HepG2 (cell line): Measurements from ENCODE around the gene SLC6A7. TPM values are rescaled to one million over a fixed set of nuclear protein-coding genes. Genes with fewer than 3 reads are reported as not detected.

Experiments
- BATF2 ChIP-seq: sonication (generic); formaldehyde crosslinking; IDR thresholded peaks from 2 replicates; pipeline ENCODE4 v1.8.0; 2022; ENCODE audit warnings: mild to moderate bottlenecking, missing genetic modification reagents, moderate library complexity
- KDM5B ChIP-seq: sonication (generic); formaldehyde crosslinking; IDR thresholded peaks from 2 replicates; pipeline ENCODE4 v1.4.0; 2020; ENCODE audit warnings: missing genetic modification reagents, mild to moderate bottlenecking, borderline replicate concordance
- RBM39 ChIP-seq: fragments of 200-400 bp; formaldehyde crosslinking; IDR thresholded peaks from one replicate; pipeline ENCODE4 v1.6.1; 2018; ENCODE audit warnings: antibody characterized with exemption, mild to moderate bottlenecking, low read depth, low read length; ENCODE audit not compliant: poor library complexity, severe bottlenecking
- SMARCC2 ChIP-seq: fragments of 450-650 bp; IDR thresholded peaks from 2 replicates; pipeline ENCODE4 v1.6.1; 2017; ENCODE audit warnings: antibody characterized with exemption, mild to moderate bottlenecking
- TCF7 ChIP-seq: sonication (generic); IDR thresholded peaks from 2 replicates; pipeline ENCODE4 v1.6.1; 2016; ENCODE audit warnings: antibody characterized with exemption, low read depth
- TFDP2 ChIP-seq: sonication (generic); formaldehyde crosslinking; IDR thresholded peaks from 2 replicates; pipeline ENCODE4 v1.4.0; 2020; ENCODE audit warnings: missing genetic modification reagents
- THAP9 ChIP-seq: sonication (generic); formaldehyde crosslinking; IDR thresholded peaks from 2 replicates; pipeline ENCODE4; 2020; ENCODE audit warnings: missing genetic modification reagents, mild to moderate bottlenecking, borderline replicate concordance
- TP53 ChIP-seq: sonication (generic); formaldehyde crosslinking; conservative IDR thresholded peaks from 2 replicates; pipeline ENCODE4 v1.4.0; 2020; ENCODE audit warnings: missing genetic modification reagents
- XRCC5 ChIP-seq: fragments of 200-400 bp; formaldehyde crosslinking; optimal IDR thresholded peaks from 2 replicates; pipeline ENCODE3; 2017; ENCODE audit warnings: mild to moderate bottlenecking, low read length
- ZFP62 ChIP-seq: sonication (generic); formaldehyde crosslinking; IDR thresholded peaks from 2 replicates; pipeline ENCODE4 v1.4.0; 2020; ENCODE audit warnings: missing genetic modification reagents
- ZNF318 ChIP-seq: sonication (generic); formaldehyde crosslinking; IDR thresholded peaks from 2 replicates; pipeline ENCODE4 v1.4.0; 2020; ENCODE audit warnings: mild to moderate bottlenecking, missing genetic modification reagents
- ZNF605 ChIP-seq: sonication (generic); formaldehyde crosslinking; IDR thresholded peaks from 2 replicates; pipeline ENCODE4 v1.8.0; 2022; ENCODE audit warnings: mild to moderate bottlenecking, missing genetic modification reagents
- ZNF788 ChIP-seq: sonication (generic); formaldehyde crosslinking; IDR thresholded peaks from 2 replicates; pipeline ENCODE4 v1.5.0; 2020; ENCODE audit warnings: mild to moderate bottlenecking, missing genetic modification reagents, borderline replicate concordance
- ZNF891 ChIP-seq: sonication (generic); formaldehyde crosslinking; IDR thresholded peaks from 2 replicates; pipeline ENCODE4 v1.5.0; 2020; ENCODE audit warnings: mild to moderate bottlenecking, missing genetic modification reagents
- polyA plus RNA-seq, 8 experiments: library from polyadenylated mRNA; depleted of rRNA in 3 of 8; stranded (reverse) in 7 of 8; unstranded in 1 of 8; fragments of >200 nt; fragmentation: Illumina TruSeq in 4 of 8; extraction: Trizol in 4 of 8; gene quantifications; 2 replicates each; pipeline versions ENCODE4 v1.2.1 to v1.2.3, GENCODE V29; 2011 to 2016; ENCODE audit warnings: low read depth in 4 of 8, missing spikeins in 1 of 8, mixed read lengths in 1 of 8; ENCODE audit not compliant: insufficient read depth in 1 of 8
- total RNA-seq, 5 experiments: library from RNA; depleted of rRNA; stranded (reverse); fragments of >200 nt; fragmentation: Illumina TruSeq; extraction: Trizol; gene quantifications; 2 replicates each; pipeline ENCODE4 v1.2.3, GENCODE V29; 2016; ENCODE audit warnings: low read depth in 1 of 5

The SLC6A7 gene
- total and polyA plus RNA-seq, 2 of the 13 experiments (the other 11 are each of a cell fraction or from before 2014, with no cell fraction given), result not detected

- TF ChIP-seq XRCC5 (peak; percentile 72), TFDP2 (CRISPR knock-in tag) (peak; percentile 50; the same call in 1 of the 2 replicates), TCF7 (no peak), TP53 (CRISPR knock-in tag) (no peak), ZNF318 (CRISPR knock-in tag) (no peak), BATF2 (CRISPR knock-in tag) (no peak), ZNF788 (CRISPR knock-in tag) (no peak), ZFP62 (CRISPR knock-in tag) (no peak), RBM39 (no peak), SMARCC2 (no peak), ZNF605 (CRISPR knock-in tag) (0 out of 2 replicates have a peak, but pooled peaks have one; percentile 21), KDM5B (CRISPR knock-in tag) (no peak), ZNF891 (CRISPR knock-in tag) (0 out of 2 replicates have a peak, but pooled peaks have one; percentile 35), THAP9 (CRISPR knock-in tag) (peak; percentile 19; the same call in 1 of the 2 replicates)
Observed at GRCh38 chr5:150163547-150164059, 26.3 kb upstream of the SLC6A7 start (continued).
